ENCODE results near the gene NEURL2.

Gene NEURL2

GRCh38 chr20:45910670-45911485, 19.9 kb upstream of the NEURL2 start:
- no peak for TF ChIP-seq CTCF (IDR thresholded peaks at IDR 0.05; ENCODE audit: low read depth, low read length, missing control alignments)
- DNase-seq (ENCODE audit: extremely low read depth, low read depth), result peak; percentile 99
- H3K4me3 ChIP-seq (replicated peaks; ENCODE audit: low read depth, low read length), result peak overlapping the region; percentile 74

- TF ChIP-seq CTCF (IDR thresholded peaks at IDR 0.05; ENCODE audit: low read depth, low read length, missing control alignments), result no peak
- no peak for DNase-seq (ENCODE audit: extremely low read depth, low read depth)
- H3K4me3 ChIP-seq (replicated peaks; ENCODE audit: low read depth, low read length), result peak overlapping the region; percentile 74
These were observed 19.0 kb upstream of the NEURL2 start for GRCh38 chr20:45909817-45910669.

GRCh38 chr20:45909336-45909808, 18.4 kb upstream of the NEURL2 start:
- no peak for DNase-seq (ENCODE audit: extremely low read depth, low read depth)
- TF ChIP-seq CTCF (IDR thresholded peaks at IDR 0.05; ENCODE audit: low read depth, low read length, missing control alignments), result no peak
- H3K4me3 ChIP-seq (replicated peaks; ENCODE audit: low read depth, low read length), result no peak overlapping the region

- TF ChIP-seq CTCF (IDR thresholded peaks at IDR 0.05; ENCODE audit: low read depth, low read length, missing control alignments), result no peak
- no peak overlapping the region for H3K4me3 ChIP-seq (replicated peaks; ENCODE audit: low read depth, low read length)
- no peak for DNase-seq (ENCODE audit: extremely low read depth, low read depth)
These were observed 17.1 kb upstream of the NEURL2 start for GRCh38 chr20:45908084-45908483.

GRCh38 chr20:45907219-45907948, 16.4 kb upstream of the NEURL2 start:
- no peak for DNase-seq (ENCODE audit: extremely low read depth, low read depth)
- no peak overlapping the region for H3K4me3 ChIP-seq (replicated peaks; ENCODE audit: low read depth, low read length)
- no peak for TF ChIP-seq CTCF (IDR thresholded peaks at IDR 0.05; ENCODE audit: low read depth, low read length, missing control alignments)

GRCh38 chr20:45905505-45906079, 14.6 kb upstream of the NEURL2 start:
- no peak for TF ChIP-seq CTCF (IDR thresholded peaks at IDR 0.05; ENCODE audit: low read depth, low read length, missing control alignments)
- DNase-seq (ENCODE audit: extremely low read depth, low read depth), result no peak

More at GRCh38 chr20:45905505-45906079, 14.6 kb upstream of the NEURL2 start:
- H3K4me3 ChIP-seq (replicated peaks; ENCODE audit: low read depth, low read length), result no peak overlapping the region
